PC-9 (cell line): ENCODE measurements around the gene PTGDS. TPM values are rescaled to one million over a fixed set of nuclear protein-coding genes. Genes with fewer than 3 reads are reported as not detected.

ENCODE experiments used
- BruUV-seq: library from RNA; stranded (reverse); fragments of 400-500 nt; replicated peaks from 2 replicates; lab custom pipeline; 2021; lab: Mats Ljungman, UMichigan
- CTCF ChIA-PET: fragments of 300-600 bp; sonication (Branson Sonifier 250); formaldehyde crosslinking; loops from one replicate; lab custom pipeline; 2022; ENCODE audit warnings: antibody characterized with exemption; lab: Charles Lee
- POLR2A ChIA-PET: fragments of 300-600 bp; sonication (Branson Sonifier 250); formaldehyde crosslinking; loops from one replicate; lab custom pipeline; 2022; ENCODE audit warnings: antibody characterized with exemption; ENCODE audit not compliant: unreplicated experiment; lab: Charles Lee
- DNase-seq, 2 experiments: peaks; one replicate each; pipeline versions ENCODE4 v3.0.0 to v3.0.0-alpha.2; 2015 to 2022; ENCODE audit warnings: mixed read lengths in 1 of 2
- H2AFZ ChIP-seq: fragments of 200-600 bp; sonication (generic); 2 replicates; pipeline ENCODE4 v1.8.1; 2017; ENCODE audit warnings: antibody characterized with exemption
- H3F3A ChIP-seq: fragments of 200-600 bp; sonication (generic); 2 replicates; pipeline ENCODE4 v1.8.1; 2017; ENCODE audit warnings: antibody characterized with exemption, mild to moderate bottlenecking, low read depth; ENCODE audit not compliant: insufficient read depth
- H3K27ac ChIP-seq: fragments of 200-600 bp; sonication (generic); 2 replicates; pipeline ENCODE4 v1.6.1; 2016; ENCODE audit warnings: mixed run types
- H3K27me3 ChIP-seq: fragments of 200-600 bp; sonication (generic); 2 replicates; pipeline ENCODE4 v1.6.1; 2016; ENCODE audit warnings: low read depth, mixed run types; ENCODE audit not compliant: insufficient read depth
- H3K36me3 ChIP-seq: fragments of 200-600 bp; sonication (generic); 2 replicates; pipeline ENCODE4 v1.6.1; 2016; ENCODE audit warnings: low read depth, mixed run types
- H3K4me1 ChIP-seq: fragments of 200-600 bp; sonication (generic); replicated peaks from 2 replicates; pipeline ENCODE4 v1.6.1; 2016; ENCODE audit warnings: mixed run types; ENCODE audit not compliant: insufficient read depth
- H3K4me2 ChIP-seq: fragments of 200-600 bp; sonication (generic); 2 replicates; pipeline ENCODE4 v1.6.1; 2017; ENCODE audit warnings: mixed run types
- H3K4me3 ChIP-seq: fragments of 200-600 bp; sonication (generic); 2 replicates; pipeline ENCODE4 v1.6.1; 2016; ENCODE audit warnings: mixed run types
- H3K79me2 ChIP-seq: fragments of 200-600 bp; sonication (generic); 2 replicates; pipeline ENCODE4 v1.6.1; 2017; ENCODE audit warnings: low read depth, mixed run types
- H3K9me2 ChIP-seq: fragments of 200-600 bp; sonication (generic); 2 replicates; pipeline ENCODE4 v1.8.1; 2017; ENCODE audit warnings: mild to moderate bottlenecking; ENCODE audit not compliant: insufficient read depth
- H3K9me3 ChIP-seq: fragments of 200-600 bp; sonication (generic); 2 replicates; pipeline ENCODE4 v1.8.1; 2016; ENCODE audit warnings: low read depth; ENCODE audit not compliant: insufficient read depth
- H4K20me1 ChIP-seq: fragments of 200-600 bp; sonication (generic); 2 replicates; pipeline ENCODE4 v1.8.1; 2017; ENCODE audit not compliant: insufficient read depth
- CTCF ChIP-seq: fragments of 200-600 bp; sonication (generic); conservative IDR thresholded peaks from 2 replicates; pipeline ENCODE4 v1.6.1; 2017; ENCODE audit warnings: mixed run types, antibody characterized with exemption, mild to moderate bottlenecking, moderate library complexity
- EZH2 ChIP-seq: fragments of 200-600 bp; sonication (generic); IDR thresholded peaks from 2 replicates; pipeline ENCODE4 v1.8.0; 2017; ENCODE audit warnings: antibody characterized with exemption, low read depth
- intact Hi-C: fragments of 100-400 bp; cut with micrococcal nuclease; formaldehyde crosslinking; loops from one replicate; pipeline ENCODE4 v1.10.0; 2022; ENCODE audit not compliant: unreplicated experiment
- total RNA-seq: library from RNA; stranded (reverse); gene quantifications from 2 replicates; pipeline ENCODE4 v1.2.3, GENCODE V29; 2021

PTGDS gene
- total RNA-seq, 1 experiment from 2014 or later: 1.7 TPM

- DNase-seq: no peak
- Histone ChIP-seq H3K27ac (no peak overlapping the region), H3K4me1 (peaks cover 10% of the 10 kb centered on the region), H3F3A (no peaks in the 10 kb centered on the region), H2AFZ (no peak overlapping the region), H3K9me3 (no peaks in the 10 kb centered on the region), H3K79me2 (no peaks in the 10 kb centered on the region), H3K27me3 (no peaks in the 10 kb centered on the region), H3K4me2 (no peak overlapping the region), H4K20me1 (no peaks in the 10 kb centered on the region), H3K4me3 (no peak overlapping the region), H3K36me3 (no peaks in the 10 kb centered on the region), H3K9me2 (no peaks in the 10 kb centered on the region)
- POLR2A ChIA-PET: interaction anchor here (0.6 kb wide), 2 partner anchors 23 to 96 kb away, joined by 3 to 17 read pairs; no protein-coding TSS in a partner anchor
- BruUV-seq: no TSS peak
- intact Hi-C loops: no loop called here
- CTCF ChIA-PET: no interaction called here
- no peak for TF ChIP-seq EZH2
- no peak for TF ChIP-seq CTCF
Measured at GRCh38 chr9:136968333-136969127, 8.8 kb upstream of the PTGDS start.

GRCh38 chr9:136969150-136969549 is 8.2 kb upstream of the PTGDS start:
- DNase-seq: no peak
- POLR2A ChIA-PET: interaction anchor here (0.6 kb wide), 1 partner anchor 95 kb away, joined by 3 read pairs; no protein-coding TSS in a partner anchor
- Histone ChIP-seq H3K4me3 (no peak overlapping the region), H3F3A (no peaks in the 10 kb centered on the region), H3K9me2 (no peaks in the 10 kb centered on the region), H2AFZ (no peak overlapping the region), H3K27me3 (no peaks in the 10 kb centered on the region), H3K27ac (no peak overlapping the region), H3K79me2 (no peaks in the 10 kb centered on the region), H4K20me1 (no peaks in the 10 kb centered on the region), H3K4me1 (peaks cover 8% of the 10 kb centered on the region), H3K4me2 (no peak overlapping the region), H3K9me3 (no peaks in the 10 kb centered on the region), H3K36me3 (no peaks in the 10 kb centered on the region)
- intact Hi-C loops: no loop called here
- BruUV-seq: no TSS peak
- TF ChIP-seq EZH2: no peak
- TF ChIP-seq CTCF: no peak
- CTCF ChIA-PET: no interaction called here

GRCh38 chr9:136969774-136970173 is 7.5 kb upstream of the PTGDS start:
- H3F3A ChIP-seq: no peaks in the 10 kb centered on the region
- ChIA-PET CTCF (no interaction called here), POLR2A (no interaction called here)
- BruUV-seq: no TSS peak
- peaks cover 1% of the 10 kb centered on the region for H3K4me1 ChIP-seq
- H4K20me1 ChIP-seq: no peaks in the 10 kb centered on the region
- H3K9me3 ChIP-seq: no peaks in the 10 kb centered on the region
- DNase-seq: no peak
- H3K4me3 ChIP-seq: no peak overlapping the region
- no peak for TF ChIP-seq EZH2
- no peak for TF ChIP-seq CTCF
- H3K79me2 ChIP-seq: no peaks in the 10 kb centered on the region
- H3K36me3 ChIP-seq: no peaks in the 10 kb centered on the region
- intact Hi-C loops: no loop called here
- H2AFZ ChIP-seq: no peak overlapping the region
- no peaks in the 10 kb centered on the region for H3K27me3 ChIP-seq
- no peak overlapping the region for H3K27ac ChIP-seq
- H3K9me2 ChIP-seq: no peaks in the 10 kb centered on the region
- no peak overlapping the region for H3K4me2 ChIP-seq
